Measurements from ENCODE around the gene PRICKLE2.

PRICKLE2 gene

DNA sequence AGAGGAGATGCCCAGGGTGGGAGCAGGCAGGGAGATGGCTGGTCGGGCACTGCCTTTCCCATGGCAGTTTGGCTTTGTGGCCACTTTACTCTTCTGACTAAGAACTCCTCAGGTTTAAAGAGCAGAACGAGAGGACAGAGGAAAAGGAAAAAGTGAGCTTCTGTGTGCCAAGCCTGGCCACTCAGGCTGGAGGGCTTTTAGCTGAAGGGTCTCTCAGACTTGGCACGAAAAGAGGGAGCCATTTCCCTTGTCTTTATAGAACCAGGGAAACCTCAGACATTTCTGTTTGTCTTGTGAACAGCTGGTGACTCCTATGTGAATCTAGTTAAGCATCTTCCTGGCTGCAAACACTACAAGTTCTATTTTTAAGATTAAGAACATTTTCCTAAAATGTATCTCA is 178.7 kb downstream of the PRICKLE2 start:
- TF ChIP-seq, protein P1, sequence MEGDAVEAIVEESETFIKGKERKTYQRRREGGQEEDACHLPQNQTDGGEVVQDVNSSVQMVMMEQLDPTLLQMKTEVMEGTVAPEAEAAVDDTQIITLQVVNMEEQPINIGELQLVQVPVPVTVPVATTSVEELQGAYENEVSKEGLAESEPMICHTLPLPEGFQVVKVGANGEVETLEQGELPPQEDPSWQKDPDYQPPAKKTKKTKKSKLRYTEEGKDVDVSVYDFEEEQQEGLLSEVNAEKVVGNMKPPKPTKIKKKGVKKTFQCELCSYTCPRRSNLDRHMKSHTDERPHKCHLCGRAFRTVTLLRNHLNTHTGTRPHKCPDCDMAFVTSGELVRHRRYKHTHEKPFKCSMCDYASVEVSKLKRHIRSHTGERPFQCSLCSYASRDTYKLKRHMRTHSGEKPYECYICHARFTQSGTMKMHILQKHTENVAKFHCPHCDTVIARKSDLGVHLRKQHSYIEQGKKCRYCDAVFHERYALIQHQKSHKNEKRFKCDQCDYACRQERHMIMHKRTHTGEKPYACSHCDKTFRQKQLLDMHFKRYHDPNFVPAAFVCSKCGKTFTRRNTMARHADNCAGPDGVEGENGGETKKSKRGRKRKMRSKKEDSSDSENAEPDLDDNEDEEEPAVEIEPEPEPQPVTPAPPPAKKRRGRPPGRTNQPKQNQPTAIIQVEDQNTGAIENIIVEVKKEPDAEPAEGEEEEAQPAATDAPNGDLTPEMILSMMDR (IDR thresholded peaks at IDR 0.05; ENCODE audit: low read depth, low read length, missing control alignments) = no peak
- DNase-seq = no peak
- Histone ChIP-seq H3K27me3 (replicated peaks) (no peaks in the 10 kb centered on the region), H3K27ac (no peak overlapping the region), H3K4me3 (ENCODE audit: low read depth, low read length) (no peak overlapping the region), H3K36me3 (replicated peaks) (no peaks in the 10 kb centered on the region)
- in situ Hi-C loops (cut with HindIII; ENCODE audit: low pct_ligation_motif_present, low sequenced_read_pairs) = no loop called here

DNA sequence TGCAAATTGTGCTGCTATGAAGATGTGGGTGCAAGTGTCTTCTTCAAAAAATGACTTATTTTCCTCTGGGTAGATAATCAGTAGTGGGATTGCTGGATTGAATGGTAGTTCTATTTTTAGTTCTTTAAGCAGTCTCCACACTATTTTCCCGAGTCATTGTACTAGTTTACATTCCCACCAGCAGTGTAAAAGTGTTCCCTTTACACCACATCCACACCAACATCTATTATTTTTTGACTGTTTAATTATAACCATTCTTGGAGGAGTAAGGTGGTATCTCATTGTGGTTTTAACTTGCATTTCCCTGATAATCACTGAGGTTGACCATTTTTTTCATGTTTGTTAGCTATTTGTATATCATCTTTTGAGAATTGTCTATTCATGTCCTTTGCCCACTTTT is 182.3 kb downstream of the PRICKLE2 start:
- no peak overlapping the region for H3K27ac ChIP-seq
- TF ChIP-seq, protein P1 (IDR thresholded peaks at IDR 0.05; ENCODE audit: low read depth, low read length, missing control alignments) = no peak
- H3K27me3 ChIP-seq (replicated peaks) = no peaks in the 10 kb centered on the region
- DNase-seq = no peak
- H3K4me3 ChIP-seq (ENCODE audit: low read depth, low read length) = no peak overlapping the region
- in situ Hi-C loops (cut with HindIII; ENCODE audit: low pct_ligation_motif_present, low sequenced_read_pairs) = no loop called here
- H3K36me3 ChIP-seq (replicated peaks) = no peaks in the 10 kb centered on the region
